Hippocampal formation (tissue), 2 donors: ENCODE measurements around the gene SPDYC.
"Not testable (repeated sequence)": the region's sequence is repeated elsewhere in the genome, so short reads cannot be mapped to it uniquely, and the experiment has no call there.

Experiments
- DNase-seq, 2 donors: peaks; one replicate each; lab custom pipeline; 2025; lab: John Stamatoyannopoulos, UW

SPDYC gene

GRCh38 chr11:65134240-65134951 lies 35.6 kb upstream of the SPDYC start, which contains the start of gene SYVN1:
Gene SYVN1 (minus strand): TSS chr11:65134519. CDS start chr11:65133601, 918 bp downstream.
- peak; percentile 85 to 86 for DNase-seq

GRCh38 chr11:65134952-65135632 lies 34.9 kb upstream of the SPDYC start:
- peak; percentile 81 to 90 for DNase-seq

GRCh38 chr11:65135633-65136145 lies 34.3 kb upstream of the SPDYC start:
- no peak for DNase-seq

DNA sequence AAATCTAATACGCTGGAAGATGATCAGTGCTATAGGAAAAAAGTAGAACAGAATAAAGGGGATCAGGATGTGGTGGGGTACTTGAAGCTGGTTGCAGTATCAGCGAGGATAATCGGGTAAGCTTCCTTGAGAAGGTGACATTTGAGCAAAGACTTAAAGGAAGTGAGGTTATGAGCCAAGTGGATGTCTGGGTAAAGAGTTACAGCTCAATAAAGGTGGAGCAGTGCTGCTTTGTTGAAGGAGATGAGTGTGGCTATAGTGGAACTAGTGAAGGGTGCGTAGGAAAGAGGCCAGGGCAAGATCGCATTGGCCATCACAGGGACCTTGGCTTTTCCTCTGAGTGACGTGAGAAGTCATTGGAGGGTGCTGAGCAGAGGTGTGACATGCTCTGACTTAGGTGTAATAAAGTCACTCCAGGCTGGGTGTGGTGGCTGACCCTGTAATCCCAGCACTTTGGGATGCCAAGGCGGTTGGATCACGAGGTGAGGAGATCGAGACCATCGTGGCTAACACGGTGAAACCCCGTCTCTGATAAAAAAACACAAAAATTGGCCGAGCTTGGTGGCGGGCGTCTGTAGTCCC lies 33.4 kb upstream of the SPDYC start:
- no peak for DNase-seq

DNA sequence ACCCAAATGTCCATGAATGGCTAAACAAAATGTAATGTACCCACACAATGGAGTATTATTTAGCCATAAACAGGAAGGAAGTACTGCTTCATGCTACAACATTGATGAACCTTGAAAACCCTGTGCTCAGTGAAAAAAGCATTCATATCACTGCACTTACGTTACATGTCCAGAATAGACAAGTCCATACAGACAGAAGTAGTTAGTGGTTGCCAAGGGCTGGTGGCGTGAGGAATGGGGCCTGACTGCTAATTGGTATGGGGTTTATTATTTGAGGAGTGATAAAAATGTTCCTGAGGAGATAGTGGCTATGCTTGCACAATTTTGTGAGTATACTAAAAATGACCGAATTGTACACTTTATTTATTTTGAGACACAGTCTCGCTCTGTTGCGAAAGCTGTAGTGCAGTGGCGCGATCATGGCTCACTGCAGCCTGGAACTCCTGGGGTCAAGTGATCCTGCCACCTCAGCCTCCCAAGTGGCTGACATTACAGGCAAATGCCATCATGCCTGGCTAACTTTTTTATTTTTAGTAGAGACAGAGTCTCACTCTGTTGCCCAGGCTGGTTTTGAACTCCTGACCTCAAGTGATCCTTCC lies 28.0 kb upstream of the SPDYC start:
- no peak for DNase-seq

- DNase-seq, result no peak
Measured at GRCh38 chr11:65147352-65148075, 22.5 kb upstream of the SPDYC start.

GRCh38 chr11:65148657-65149056 lies 21.4 kb upstream of the SPDYC start:
- DNase-seq, result no peak

- not testable (repeated sequence) for DNase-seq
Measured at GRCh38 chr11:65150131-65150508, 19.9 kb upstream of the SPDYC start.

DNA sequence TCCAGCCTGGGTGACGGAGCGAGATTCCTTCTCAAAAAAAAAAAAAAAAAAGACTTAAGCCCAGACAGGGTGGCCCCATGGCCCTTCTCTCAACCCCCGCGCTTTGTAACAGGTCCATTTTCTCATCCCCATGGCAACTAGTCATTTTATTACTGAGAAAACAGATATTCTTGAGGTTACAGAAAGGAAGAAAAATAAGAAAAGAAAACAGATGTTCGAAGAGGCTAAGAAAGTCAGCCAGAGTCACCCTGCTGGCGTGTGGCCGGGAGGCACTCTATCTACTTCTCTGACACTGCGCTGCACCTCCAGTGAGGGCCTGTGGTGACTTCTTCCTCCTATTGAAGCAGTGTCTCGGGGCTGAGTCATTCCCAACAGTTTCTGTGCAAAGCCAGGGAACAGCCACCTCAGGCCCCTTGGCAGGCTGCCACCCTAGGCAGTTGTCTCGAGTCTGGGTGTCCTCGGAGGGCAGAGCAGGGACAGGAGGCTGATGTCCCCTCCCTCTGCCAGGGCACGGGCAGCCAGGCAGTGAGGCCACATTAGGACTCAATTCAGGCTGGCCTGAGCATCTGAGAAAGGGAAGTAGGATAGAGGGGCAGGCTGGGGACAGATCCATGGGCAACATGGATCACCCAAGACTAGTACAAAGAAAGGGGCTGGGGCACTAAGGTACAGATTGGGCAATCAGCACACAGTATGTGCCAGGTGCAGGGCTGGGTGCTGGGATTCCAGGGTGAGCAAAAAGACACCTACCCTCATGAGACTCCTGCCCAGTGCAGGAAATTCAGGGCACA lies 19.3 kb upstream of the SPDYC start:
- DNase-seq, result peak; percentile 46 to 48

GRCh38 chr11:65151331-65151899 lies 18.6 kb upstream of the SPDYC start:
- DNase-seq, result no peak

- no peak for DNase-seq
Measured at GRCh38 chr11:65152122-65152521, 17.9 kb upstream of the SPDYC start.

DNA sequence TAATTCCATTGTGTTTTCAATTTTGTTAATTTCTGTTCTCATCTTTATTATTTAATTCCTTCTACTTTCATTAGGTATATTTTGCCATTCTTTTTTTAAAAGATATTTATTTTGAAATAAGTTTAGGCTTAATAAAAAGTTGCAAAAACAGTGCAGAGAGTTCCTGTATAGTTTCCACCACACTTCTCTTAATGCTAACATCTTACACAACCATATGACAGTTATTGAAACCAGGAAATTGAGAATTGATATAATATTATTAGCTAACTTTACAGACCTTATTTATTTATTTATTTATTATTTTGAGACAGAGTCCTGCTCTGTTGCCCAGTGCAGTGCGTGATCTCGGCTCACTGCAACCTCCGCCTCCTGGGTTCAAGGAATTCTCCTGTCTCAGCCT lies 13.8 kb upstream of the SPDYC start:
- no peak for DNase-seq

GRCh38 chr11:65156926-65157325 lies 13.1 kb upstream of the SPDYC start:
- no peak for DNase-seq

DNA sequence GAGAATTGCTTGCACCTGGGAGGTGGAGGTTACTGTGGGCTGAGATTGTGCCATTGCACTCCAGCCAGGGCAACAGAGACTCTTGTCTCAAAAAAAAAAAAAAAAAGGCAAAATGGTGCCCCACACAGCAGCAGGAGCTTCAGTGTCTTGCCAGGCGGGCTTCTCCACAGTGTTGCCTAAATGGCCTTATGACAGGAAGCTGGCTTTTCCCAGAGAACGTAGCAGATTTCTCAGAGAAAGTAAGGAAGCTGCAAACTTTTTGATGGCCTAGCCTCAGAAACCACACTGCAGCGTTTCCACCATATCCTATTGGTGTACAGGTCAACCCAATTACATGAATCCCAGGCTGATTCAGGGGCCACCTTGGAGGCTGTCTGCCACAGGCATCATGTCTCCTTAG lies 12.7 kb upstream of the SPDYC start:
- DNase-seq, result no peak

DNA sequence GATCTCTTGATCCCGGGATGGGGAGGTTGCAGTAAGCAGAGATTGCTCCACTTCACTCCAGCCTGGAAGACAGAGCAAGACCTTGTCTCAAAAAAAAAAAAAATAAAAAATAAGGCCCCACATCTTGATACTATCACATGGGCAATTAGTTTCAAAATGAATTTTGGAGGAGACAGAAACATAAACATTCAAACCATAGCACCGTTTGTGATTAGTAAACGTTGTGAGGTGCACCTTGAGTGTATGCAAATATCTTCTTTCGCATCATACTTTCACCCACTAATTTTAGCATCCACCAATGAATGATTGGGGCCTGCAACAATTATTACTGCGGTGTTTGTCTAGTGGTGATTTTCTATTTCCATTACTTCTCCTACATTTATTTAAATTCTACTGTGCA lies 11.0 kb upstream of the SPDYC start:
- DNase-seq, result no peak

GRCh38 chr11:65160643-65161042 lies 9.4 kb upstream of the SPDYC start:
- no peak for DNase-seq

- DNase-seq, result no peak
Measured at GRCh38 chr11:65163684-65164083, 6.3 kb upstream of the SPDYC start.

DNA sequence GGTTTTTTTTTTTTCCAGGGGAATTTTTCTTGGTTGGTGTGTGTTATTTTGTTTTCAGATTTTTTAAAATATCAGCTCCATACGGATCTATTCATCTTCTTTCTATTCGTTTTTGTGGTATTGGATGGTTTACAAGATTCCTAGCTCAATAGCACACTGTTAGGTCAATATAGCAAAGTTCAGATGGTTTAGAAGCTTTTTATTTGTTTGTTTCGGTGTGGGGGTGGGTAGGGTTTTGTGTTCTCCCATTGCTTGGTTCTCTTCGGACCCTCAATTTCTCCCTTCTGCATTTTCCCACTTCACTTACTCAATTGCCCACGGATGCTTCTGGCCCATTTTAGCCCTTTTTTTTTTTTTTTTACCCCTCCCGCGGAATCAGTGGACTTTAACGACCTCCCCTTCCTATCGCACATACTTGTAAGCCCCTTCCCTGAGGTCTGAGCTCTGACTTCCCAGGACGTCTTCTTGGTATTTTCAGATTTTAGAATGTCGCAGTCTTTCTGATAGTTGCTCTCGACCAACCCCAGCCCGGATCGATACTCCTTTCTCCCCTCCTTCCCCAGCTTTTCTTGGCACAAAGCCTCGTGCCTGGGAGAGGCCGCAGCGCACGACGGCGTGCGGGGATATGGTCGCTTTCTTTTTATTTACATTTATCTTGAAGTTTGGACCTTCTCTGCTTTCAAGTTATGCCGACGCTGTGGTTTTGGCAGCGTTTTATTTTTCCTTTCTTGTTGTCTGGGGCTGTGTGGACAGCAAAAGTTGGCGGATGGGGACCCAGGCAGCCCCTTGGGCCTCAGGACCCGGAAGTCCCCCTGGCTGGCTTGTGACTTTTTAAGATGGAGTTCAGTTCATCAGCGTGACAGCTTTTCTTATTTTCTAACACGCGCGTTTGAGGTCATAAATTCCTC lies 4.4 kb upstream of the SPDYC start:
- DNase-seq, result no peak

GRCh38 chr11:65166893-65167292 lies 3.1 kb upstream of the SPDYC start:
- DNase-seq, result no peak

DNA sequence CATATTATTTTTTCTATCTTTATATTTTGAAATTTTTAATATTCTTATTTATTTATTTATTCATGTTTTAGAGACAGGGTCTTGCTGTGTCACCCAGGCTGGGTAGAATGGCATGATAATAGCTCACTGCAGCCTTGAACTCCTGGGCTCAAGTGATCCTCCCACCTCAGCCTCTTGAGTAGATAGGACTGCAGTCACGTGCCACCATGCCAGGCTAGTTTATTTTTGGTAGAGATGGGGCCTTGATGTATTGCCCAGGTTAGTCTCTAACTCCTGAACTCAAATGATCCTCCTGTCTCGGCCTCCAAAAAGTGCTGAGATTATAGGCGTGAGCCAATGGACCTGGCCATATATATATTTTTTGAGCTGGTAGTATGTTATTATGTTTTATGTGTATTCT lies 2.4 kb upstream of the SPDYC start:
- no peak for DNase-seq
